Activated CD8-positive, alpha-beta memory T cell treated with anti-CD3 and anti-CD28 coated beads, Interleukin-2, amount 50 U/mL, for 48 hours (primary cell): ENCODE data around the gene BAIAP2.

ENCODE experiments used
- DNase-seq: peaks from one replicate; pipeline ENCODE4 v3.0.0-alpha.2; 2020

The BAIAP2 gene

GRCh38 chr17:81053041-81053970 lies 18.4 kb downstream of the BAIAP2 start:
- no peak for DNase-seq

GRCh38 chr17:81054308-81054707 lies 19.4 kb downstream of the BAIAP2 start:
- no peak for DNase-seq

- DNase-seq, result no peak
Measured at GRCh38 chr17:81054881-81055370, 20.0 kb downstream of the BAIAP2 start.

GRCh38 chr17:81056312-81056711 lies 21.4 kb downstream of the BAIAP2 start:
- no peak for DNase-seq

- no peak for DNase-seq
Measured at GRCh38 chr17:81057079-81057730, 22.3 kb downstream of the BAIAP2 start.

GRCh38 chr17:81057777-81058176 lies 22.8 kb downstream of the BAIAP2 start:
- no peak for DNase-seq

- DNase-seq, result no peak
Measured at GRCh38 chr17:81058263-81058871, 23.4 kb downstream of the BAIAP2 start.

GRCh38 chr17:81059026-81059425 lies 24.1 kb downstream of the BAIAP2 start:
- DNase-seq, result no peak

- no peak for DNase-seq
Measured at GRCh38 chr17:81060416-81060815, 25.5 kb downstream of the BAIAP2 start.

GRCh38 chr17:81061027-81061735 lies 26.2 kb downstream of the BAIAP2 start:
- no peak for DNase-seq

- DNase-seq, result no peak
Measured at GRCh38 chr17:81062014-81062780, 27.2 kb downstream of the BAIAP2 start.

- DNase-seq, result no peak
Measured at GRCh38 chr17:81063106-81064093, 28.4 kb downstream of the BAIAP2 start.

- no peak for DNase-seq
Measured at GRCh38 chr17:81064678-81065475, 29.9 kb downstream of the BAIAP2 start.

- no peak for DNase-seq
Measured at GRCh38 chr17:81065500-81065899, 30.5 kb downstream of the BAIAP2 start.

- DNase-seq, result no peak
Measured at GRCh38 chr17:81066072-81066471, 31.1 kb downstream of the BAIAP2 start.

- DNase-seq, result no peak
Measured at GRCh38 chr17:81066771-81067315, 31.9 kb downstream of the BAIAP2 start.

- no peak for DNase-seq
Measured at GRCh38 chr17:81067391-81067811, 32.5 kb downstream of the BAIAP2 start.

- no peak for DNase-seq
Measured at GRCh38 chr17:81068411-81069134, 33.6 kb downstream of the BAIAP2 start.

- no peak for DNase-seq
Measured at GRCh38 chr17:81069135-81069645, 34.2 kb downstream of the BAIAP2 start.
